Measurements from ENCODE around the gene CCNG1. TPM values are rescaled to one million over a fixed set of nuclear protein-coding genes. Genes with fewer than 3 reads are reported as not detected.
A peak's percentile ranks its signal among the peaks of the same experiment; 100 is the strongest.

CCNG1 gene
- total and polyA plus RNA-seq, 9 of the 15 experiments (the other 6 are each of a cell fraction or from before 2014, with no cell fraction given), result 121 to 293 (median 245) TPM

GRCh38 chr5:163437309-163438182 lies at the start of gene CCNG1 (continued):
- TF ChIP-seq RBBP5 (IDR thresholded peaks at IDR 0.05; ENCODE audit: borderline replicate concordance, insufficient read depth, low read length, poor library complexity, severe bottlenecking) (peak; percentile 64), MBD1 (CRISPR knock-in tag; IDR thresholded peaks at IDR 0.05) (no peak), CXXC5 (CRISPR knock-in tag; IDR thresholded peaks at IDR 0.05) (peak; percentile 70), ATF3 (IDR thresholded peaks at IDR 0.05) (no peak), ATF3 (CRISPR knock-in tag; conservative IDR thresholded peaks at IDR 0.05) (no peak), RHOXF2B (CRISPR knock-in tag; conservative IDR thresholded peaks at IDR 0.05) (no peak), GATAD2A (IDR thresholded peaks at IDR 0.05) (0 out of 2 replicates have a peak, but pooled peaks have one; percentile 25), CUX1 (CRISPR knock-in tag; IDR thresholded peaks at IDR 0.05) (no peak), ZNF354B (CRISPR knock-in tag; IDR thresholded peaks at IDR 0.05) (no peak), ZMIZ1 (IDR thresholded peaks at IDR 0.05; ENCODE audit: low read depth in 2 of 2, low read length in 2 of 2) (peak in 1 of 2 experiments; percentile 22; a peak in 1 of 4 replicates), CCNT2 (IDR thresholded peaks at IDR 0.05; ENCODE audit: borderline replicate concordance, extremely low read depth, insufficient read length, low read depth, low read length) (peak; percentile 45), ZFX (CRISPR knock-in tag; IDR thresholded peaks at IDR 0.05) (peak; percentile 91), CC2D1A (IDR thresholded peaks at IDR 0.05) (peak; percentile 62; the same call in 1 of the 2 replicates)
